HG03175 (cell line): ENCODE results near the gene SSH2.
"Not testable (repeated sequence)": the region's sequence is repeated elsewhere in the genome, so short reads cannot be mapped to it uniquely, and the experiment has no call there.

Experiments
- ATAC-seq: cut with Tn5 transposase; IDR thresholded peaks from one replicate; pipeline ENCODE4 v1.9.1; 2021; ENCODE audit warnings: mild to moderate bottlenecking, moderate library complexity; ENCODE audit not compliant: unreplicated experiment

SSH2 gene

DNA sequence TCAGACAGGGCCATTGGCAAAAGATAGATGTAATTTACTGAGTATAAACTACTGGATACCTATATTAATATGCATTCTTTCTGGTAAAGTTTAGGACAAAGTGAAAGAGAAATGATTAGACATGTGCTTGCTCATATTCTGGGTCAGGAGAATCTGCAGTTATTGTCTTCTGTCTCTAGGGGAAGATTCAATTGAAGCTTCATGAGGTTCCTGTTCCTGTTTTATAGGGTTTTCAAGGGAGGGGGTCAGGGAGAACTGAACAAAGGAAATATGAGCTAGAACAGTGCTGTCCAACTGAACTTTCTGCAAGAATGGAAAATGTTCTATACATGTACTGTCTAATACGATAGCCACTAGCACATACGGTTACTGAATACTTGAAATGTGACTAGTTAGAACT, 248.0 kb downstream of the SSH2 start:
- ATAC-seq = no peak

DNA sequence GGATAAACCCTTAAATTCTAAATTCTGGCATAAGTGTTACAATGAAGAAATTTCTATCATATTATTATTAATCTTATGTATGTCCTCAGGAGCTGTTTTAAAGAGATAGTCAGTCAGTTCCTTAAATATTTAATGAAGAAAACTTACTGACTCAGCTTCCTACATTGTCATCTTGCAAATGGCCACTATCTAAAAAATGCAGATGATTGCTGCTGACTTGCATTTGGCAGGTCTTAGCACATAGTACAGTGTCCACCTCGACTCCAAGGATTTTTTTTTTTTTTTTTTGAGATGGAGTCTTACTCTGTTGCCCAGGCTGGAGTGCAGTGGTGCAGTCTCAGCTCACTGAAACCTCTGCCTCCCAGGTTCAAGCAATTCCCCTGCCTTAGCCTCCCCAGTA, 252.2 kb downstream of the SSH2 start:
- no peak for ATAC-seq

DNA sequence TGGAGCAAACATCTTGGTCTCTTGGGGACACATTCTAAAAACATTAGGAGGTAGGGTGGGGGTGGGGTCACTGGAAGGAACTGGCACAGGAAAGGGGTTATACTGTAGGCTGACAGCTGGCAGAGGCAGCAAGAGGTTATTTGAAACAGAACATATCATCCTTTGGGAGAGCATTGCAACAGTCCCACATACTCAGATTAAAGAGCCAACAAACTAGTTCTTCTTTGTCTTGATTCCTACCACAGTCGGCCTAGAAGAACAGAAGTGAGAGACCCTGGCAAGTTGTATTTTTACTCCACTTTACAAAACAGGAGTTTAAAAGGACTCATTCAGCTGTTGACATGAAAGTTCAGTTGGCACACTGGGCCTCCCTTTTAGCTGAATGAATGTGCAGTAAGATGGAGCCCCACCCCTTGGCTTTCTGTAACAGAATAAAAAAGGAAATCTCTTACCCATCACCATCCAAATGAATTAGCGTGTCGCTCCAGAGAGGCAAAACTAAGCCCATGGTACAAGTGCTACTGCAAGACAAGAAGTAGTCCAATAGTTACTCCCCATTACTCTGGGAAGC, 252.7 kb downstream of the SSH2 start:
- ATAC-seq = no peak

DNA sequence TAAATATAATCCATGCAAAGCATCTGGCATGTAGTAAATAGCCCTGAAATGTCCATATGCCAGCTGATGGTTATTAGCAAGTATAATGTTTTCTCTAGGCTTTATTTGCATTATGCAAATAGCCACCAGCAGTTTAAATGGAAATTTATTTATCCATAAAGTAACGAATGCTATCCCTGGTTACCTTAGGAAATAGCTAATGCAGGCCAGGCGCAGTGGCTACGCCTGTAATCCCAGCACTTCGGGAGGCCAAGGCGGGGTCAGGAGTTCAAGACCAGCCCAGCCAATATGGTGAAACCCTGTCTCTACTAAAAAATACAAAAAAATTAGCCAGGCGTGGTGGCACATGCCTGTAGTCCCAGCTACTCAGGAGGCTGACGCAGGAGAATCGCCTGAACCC, 254.1 kb downstream of the SSH2 start:
- not testable (repeated sequence) for ATAC-seq

DNA sequence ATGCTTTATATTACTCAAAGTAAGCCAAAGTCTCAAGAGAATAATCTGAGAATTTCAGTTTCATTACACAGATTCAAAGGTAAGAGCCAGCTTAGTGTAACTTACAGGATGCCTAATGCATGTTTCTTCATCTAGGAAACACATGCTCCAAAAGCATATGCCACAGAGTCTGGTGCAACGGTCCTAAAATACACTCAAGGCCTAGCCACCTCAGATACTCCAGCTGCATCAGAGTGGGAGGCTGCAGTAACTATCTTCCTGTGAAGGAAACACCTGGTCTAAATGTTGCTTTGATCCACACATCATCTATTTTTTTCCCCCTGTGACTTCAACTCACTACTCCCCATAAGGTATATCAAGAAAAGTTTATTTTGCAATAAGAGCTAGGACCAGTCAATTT, 255.7 kb downstream of the SSH2 start:
- ATAC-seq = no peak

DNA sequence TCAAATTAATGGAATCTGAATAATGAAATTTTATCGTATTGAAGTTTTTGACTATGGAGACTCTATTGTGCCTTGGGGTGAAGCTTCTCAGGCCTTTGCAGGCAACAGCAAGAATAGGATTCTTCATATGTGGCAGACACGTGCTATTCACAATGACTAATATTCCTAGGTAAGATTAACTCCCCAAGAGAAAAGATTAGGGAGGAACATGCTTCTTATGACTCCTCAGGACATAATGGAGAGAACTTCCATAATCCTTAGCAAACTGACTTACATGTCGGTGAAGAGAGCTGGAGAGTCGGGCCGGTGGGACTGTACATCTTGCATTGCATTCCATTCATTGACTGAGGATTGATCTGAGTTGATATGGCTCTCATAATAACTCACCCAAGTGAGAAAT, 258.4 kb downstream of the SSH2 start:
- ATAC-seq = no peak

DNA sequence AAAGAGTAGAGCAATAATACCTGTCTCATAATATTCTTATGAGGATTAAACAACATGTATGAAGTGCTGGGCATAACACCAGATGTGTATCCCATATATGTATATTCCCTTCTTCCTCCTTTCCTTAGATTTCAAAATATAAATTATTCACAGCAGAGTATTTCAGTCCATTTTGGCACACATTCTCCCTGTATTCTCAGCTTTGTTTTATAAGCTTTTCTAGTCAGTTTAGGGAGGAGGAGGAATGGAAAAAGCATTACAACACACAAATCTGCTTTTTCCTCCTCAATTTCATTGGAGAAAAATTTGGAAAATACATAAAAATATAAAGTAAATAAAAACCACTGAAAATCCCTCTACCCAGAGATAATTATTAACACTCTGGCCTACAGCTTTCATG, 260.8 kb downstream of the SSH2 start:
- ATAC-seq = no peak

DNA sequence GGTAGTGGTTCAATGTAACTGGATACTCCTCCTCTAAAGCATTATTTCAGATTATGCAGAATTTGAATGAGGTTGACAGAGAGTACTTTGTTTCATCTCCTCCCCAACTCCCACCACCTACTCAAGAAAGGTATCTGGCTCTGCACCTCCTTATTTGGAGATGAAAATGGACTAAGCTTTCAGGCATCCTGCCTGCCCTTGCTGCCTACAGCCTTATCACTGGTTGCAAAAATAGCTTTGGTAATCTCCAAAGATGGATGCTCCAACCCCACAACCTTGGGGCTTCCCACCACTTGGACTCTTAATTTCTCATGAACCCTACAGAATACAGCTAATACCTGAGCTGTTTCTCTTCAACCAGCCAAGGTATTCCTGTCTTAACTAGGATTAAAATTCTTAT, 262.1 kb downstream of the SSH2 start:
- no peak for ATAC-seq

DNA sequence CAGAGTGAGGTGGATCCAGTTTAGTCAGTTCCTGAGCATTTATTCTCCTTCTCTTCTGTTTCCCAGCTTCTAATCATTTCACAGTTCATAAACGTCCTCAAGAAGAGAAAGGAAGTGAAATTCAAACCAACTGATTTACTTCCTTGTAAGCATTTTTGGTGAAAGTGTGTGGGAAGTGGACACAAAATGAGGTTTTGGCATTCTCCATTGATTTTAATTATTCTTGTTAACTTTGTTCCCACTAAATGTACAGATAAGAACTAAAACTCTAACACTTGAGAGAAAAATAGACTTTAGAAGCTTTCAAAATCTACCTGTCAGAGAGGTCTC, 264.6 kb downstream of the SSH2 start:
- ATAC-seq = no peak

DNA sequence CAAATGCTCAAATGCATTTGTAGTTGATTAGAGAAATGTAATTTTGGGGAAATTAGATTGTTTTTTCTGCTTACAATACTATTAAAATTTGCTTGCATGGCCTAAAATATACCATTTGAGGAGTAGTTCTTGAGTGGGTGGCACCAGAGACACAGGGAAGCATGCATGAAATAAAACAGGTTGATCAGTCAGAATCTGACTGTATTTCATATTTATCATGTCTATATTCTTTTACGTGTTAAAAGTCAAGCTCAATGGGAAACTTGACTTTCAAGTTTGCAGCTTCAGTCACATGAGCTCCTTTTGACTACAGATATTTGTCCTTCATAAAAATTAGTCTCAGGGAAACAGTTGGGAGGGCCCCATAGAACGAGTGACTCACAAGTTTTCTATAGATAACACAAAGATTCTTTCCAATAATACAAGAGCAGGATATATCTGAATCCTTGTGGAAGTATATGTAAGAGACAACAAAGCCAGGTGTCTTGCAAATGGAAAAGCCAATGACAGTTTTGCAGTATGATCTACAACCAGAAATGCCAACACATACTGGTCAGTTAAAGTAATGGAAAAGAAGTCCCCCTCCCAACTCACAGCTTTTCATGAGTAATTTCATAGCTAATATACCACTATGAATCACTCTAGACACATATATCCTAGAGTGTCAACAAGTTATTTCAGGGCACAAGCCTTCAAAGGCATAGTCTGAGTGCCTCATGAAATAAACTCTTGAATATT, 265.1 kb downstream of the SSH2 start:
- ATAC-seq = no peak

DNA sequence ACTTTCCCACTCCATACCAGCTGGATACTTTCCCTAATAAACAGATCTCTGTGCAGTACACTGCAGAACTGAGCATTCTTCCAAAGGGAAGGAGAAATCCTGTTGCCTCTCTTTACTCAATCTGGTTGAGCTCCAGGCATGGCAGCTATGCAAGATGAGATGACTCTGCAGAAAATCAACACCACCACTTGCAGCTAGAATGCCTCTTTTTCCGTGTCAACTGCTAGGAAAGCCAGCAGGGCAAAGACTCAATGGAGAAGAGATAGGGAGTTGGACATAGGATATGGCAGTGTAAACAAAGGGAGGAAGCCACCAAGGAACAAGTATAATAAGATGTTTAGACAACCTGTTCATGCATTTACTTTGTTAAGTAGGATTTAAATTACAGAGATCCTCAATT, 266.9 kb downstream of the SSH2 start:
- no peak for ATAC-seq

DNA sequence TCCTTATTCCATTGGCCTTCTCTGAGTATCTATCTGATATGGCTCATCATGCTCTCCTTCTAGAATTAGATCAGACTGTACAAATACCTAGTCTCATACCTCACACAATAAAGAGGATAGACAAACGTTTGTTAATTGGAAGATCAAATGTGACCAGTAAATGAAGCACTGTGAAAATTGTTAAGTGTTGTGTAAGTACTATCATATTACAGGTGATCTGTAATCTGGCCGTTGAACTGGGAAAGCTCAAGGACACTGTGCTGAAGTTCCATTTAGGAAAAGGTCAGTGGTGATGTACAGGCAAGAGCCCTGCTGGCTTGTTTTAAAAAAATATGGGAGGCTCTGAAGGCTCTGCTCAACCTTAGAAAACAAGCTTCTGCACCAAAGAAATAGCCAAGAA, 268.8 kb downstream of the SSH2 start:
- ATAC-seq = no peak

DNA sequence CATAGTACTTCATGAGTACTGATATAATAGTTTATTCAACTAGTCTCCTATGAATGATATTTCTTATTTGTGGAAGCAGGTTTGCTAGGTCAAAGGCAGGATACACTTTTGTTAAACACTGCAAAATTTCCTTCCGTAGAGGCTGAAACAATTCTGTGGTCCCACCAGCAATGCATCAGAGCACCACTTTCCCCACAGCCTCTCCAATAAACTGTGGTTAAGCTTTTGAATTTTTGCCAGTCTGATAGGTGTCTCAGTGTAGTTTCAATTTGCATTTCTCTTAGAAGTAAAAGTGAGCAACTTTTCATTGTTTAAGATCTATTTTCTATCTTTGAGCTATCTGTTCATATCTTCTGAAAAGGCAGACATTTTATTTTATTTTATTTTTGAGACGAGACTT, 270.9 kb downstream of the SSH2 start:
- no peak for ATAC-seq

DNA sequence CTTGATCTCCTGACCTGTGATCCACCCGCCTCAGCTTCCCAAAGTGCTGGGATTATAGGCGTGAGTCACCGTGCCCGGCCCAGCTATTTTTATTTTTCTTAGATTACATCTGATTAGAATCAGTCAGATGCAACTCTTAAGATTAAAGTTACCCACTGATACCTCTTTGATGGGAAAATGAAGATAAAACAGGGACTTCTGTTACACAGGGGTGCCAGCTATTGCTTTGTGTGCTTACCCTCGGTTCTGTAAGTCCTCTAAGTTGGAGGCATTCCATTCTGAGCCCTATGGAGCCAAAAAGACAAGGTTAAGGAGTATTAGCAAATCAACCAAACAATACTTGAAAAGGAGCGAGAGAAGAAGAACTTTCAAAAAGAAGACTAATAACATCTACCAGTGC, 274.7 kb downstream of the SSH2 start:
- no peak for ATAC-seq

DNA sequence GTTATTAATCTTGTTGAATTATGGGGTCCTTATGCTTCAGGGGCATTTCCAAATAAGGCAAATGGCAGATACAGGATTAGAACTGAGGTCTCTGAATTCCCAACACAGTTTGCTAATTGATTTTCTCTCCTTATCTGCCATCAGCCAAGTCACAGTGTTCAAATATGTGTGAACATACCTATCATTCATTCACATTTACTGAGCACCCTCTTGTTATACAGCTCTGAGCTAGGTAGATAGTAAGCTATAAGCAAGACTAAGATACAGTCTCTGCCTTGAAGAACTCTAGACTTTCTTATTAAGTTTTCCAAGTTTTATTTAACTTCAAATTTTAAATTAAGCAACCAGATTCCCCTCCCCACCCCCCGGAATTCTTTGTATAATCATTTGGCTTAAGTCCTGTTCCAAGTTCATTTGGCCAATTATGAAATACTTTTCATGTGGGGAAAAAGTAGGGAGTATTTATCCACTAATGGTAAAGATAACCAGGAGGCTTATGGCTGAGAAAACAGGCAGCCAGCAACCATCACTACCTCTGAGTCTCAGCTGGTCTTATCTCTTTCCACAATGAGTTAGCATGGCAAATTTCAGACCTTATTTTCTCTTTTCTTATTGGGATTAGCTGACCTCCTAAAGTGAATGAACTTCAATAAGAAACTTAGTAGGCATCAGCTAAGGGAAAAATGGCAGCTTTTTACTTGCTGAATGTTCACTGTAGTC, 275.9 kb downstream of the SSH2 start:
- no peak for ATAC-seq

DNA sequence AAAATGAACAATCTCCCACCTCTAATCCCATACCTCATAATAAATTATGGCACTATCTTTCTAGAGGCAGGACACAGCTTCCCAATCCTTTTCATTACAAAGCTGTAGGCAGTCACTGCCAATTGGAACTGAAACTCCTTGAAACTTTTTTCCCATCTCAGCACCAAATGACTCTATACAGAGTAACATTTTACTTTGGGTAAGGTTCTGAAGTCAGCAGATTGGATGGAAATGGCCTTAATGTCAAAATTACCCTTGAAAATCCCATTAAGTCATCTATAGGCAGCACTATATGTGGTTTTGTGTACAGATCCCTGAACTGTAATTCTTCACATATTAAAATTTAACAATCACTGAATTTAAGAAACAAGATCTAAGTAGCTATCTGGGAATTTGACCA, 277.1 kb downstream of the SSH2 start:
- ATAC-seq = no peak

DNA sequence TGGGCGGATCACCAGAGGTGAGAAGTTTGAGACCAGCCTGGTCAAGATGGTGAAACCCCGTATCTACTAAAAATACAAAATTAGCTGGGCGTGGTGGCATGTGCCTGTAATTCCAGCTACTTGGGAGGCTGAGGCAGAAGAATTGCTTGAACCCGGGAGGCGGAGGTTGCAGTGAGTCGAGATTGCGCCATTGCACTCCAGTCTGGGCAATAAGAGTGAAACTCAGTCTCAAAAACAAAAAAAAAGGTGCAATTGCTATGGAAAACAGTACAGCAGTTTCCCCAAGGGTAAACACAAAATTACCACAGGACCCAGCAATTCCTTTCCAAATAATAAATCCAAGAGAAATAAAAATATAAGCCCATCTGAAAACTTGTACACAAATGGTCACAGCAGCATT, 278.1 kb downstream of the SSH2 start:
- ATAC-seq = not testable (repeated sequence)

DNA sequence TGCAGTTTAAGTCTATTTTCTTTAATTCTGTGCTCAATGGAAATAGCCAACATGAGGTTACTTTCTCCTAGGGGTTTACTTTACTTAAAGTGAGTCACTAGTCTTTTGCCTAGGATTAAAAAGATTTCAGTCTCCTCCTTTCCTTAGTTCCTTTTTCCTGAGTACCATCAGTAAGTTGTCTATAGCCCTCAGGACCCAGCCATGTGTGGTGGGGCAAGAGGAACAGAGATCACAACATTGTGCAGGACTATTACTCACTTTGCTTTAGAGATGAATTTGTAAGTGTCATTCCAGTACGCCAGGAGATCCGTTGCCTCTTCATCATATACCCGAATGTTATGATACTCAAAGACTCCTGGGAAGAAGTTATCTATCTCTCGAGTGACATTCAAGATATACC, 279.6 kb downstream of the SSH2 start:
- ATAC-seq = no peak

DNA sequence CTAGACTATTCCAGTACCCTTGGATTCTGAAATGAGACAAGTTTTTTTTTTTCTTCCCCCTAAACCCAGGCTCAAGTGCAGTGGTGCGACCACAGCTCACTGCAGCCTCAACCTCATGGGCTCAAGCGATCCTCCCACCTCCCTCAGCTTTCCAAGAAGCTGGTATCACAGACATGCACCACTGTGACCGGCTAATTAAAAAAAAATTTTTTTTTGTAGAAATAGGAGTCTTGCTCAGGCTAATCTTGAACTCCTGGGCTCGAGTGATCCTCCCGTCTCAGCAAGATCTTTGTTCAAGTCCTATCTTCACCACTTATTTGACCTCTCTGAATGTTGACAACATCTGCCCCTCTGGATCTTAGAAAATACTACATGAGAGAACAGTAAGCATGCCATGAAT, 280.7 kb downstream of the SSH2 start:
- no peak for ATAC-seq

DNA sequence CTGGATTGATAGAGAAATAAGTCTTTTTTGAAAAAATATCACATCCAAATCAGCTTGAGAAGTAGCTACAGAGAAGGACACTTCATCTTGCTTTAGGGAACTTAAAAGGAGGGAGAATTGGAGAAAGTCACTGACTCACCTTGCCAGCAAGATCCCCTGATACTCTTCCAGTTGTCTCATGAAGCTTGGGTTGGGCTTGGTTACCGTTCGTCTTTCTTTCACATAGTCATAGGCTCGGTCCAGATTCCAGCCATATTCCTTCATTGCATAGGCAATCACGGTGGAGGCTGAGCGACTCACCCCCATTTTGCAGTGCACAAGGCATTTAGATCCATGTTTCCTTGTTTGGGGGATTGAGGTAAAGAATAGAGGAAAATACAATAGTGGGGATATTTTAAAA, 282.0 kb downstream of the SSH2 start:
- ATAC-seq = no peak

DNA sequence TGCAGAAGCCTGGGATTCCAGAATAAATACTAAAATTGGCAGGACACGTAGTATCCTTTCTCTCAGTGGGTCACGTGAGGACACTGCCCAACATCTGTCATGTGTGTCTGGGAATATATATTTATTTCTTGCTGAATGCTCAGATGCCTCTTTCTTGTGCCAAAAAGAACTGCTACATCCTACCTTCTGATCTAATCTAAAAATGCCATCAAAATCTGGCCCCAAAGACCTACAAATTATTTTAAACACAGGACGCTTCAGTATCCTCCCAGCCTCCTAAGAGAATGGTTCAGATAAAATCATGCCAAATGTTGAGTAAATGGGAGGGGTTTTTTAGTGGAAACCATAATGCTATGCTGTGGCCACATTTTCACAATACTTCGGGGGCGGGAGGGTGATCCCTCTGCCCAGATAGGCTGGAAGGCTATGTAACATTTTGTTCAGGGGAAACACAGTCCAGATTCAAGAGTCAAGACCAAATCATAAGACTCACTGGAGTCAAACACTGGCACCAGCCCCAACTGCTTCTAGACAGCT, 284.4 kb downstream of the SSH2 start:
- no peak for ATAC-seq

DNA sequence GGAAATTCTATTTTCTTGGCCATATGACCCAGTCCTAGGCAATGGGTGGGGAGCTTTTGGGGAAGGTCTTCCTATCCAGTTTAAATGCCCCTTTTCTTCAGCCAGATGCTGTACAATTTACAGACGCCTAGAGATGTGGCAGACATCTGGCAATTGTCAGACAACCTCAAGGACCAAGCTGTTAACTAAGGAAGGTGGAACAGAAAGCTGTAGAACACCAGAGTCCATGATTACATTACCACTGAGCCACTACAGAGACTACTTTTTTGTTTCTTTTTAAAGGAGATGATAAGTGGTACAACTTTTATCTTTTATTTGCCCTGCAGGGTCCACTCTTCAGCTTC, 286.2 kb downstream of the SSH2 start:
- no peak for ATAC-seq
